Left ventricle myocardium inferior (tissue), 1 donor: ENCODE measurements around the gene MTG2. TPM values are rescaled to one million over a fixed set of nuclear protein-coding genes. Genes with fewer than 3 reads are reported as not detected.
A peak's percentile ranks its signal among the peaks of the same experiment; 100 is the strongest.

Source experiments
- DNase-seq: peaks from one replicate; pipeline ENCODE4 v3.0.0-alpha.2; 2020
- H3K27ac ChIP-seq: fragments of 200-600 bp; replicated peaks from 2 replicates; pipeline ENCODE4 v1.8.0; 2021
- H3K27me3 ChIP-seq: fragments of 200-600 bp; 2 replicates; pipeline ENCODE4 v1.8.0; 2021; ENCODE audit warnings: low read depth
- H3K36me3 ChIP-seq: fragments of 200-600 bp; 2 replicates; pipeline ENCODE4 v1.8.0; 2021
- H3K4me1 ChIP-seq: fragments of 200-600 bp; 2 replicates; pipeline ENCODE4 v1.8.0; 2021
- H3K4me3 ChIP-seq: fragments of 200-600 bp; 2 replicates; pipeline ENCODE4 v1.8.0; 2021; ENCODE audit warnings: mild to moderate bottlenecking, moderate library complexity
- H3K9me3 ChIP-seq: fragments of 200-600 bp; replicated peaks from 2 replicates; pipeline ENCODE4 v1.8.0; 2021
- CTCF ChIP-seq: fragments of 200-600 bp; IDR thresholded peaks from 2 replicates; pipeline ENCODE4 v1.8.0; 2021; ENCODE audit warnings: antibody characterized with exemption, mild to moderate bottlenecking, borderline replicate concordance
- intact Hi-C: fragments of 100-400 bp; cut with micrococcal nuclease; formaldehyde crosslinking; loops from one replicate; pipeline ENCODE4 v1.11.0; 2022
- total RNA-seq: library from RNA; stranded (reverse); fragmentation: NEBNext Ultra II Directional; extraction: Animal tissue kit (Norgen Biotek cat#: 25700); gene quantifications from one replicate; pipeline ENCODE4 v1.2.1, GENCODE V29; 2021
- donor health status: DM: no; HTN: yes; CAD: no; lungs with severe emphysema.

MTG2 gene
- total RNA-seq, 1 donor from 2014 or later, result 25.9 TPM

GRCh38 chr20:62156592-62157386 lies 26.0 kb upstream of the MTG2 start:
- Histone ChIP-seq H3K36me3 (peaks cover 36% of the 10 kb centered on the region), H3K4me1 (peaks cover 18% of the 10 kb centered on the region)
- intact Hi-C loops, result no loop called here

GRCh38 chr20:62157387-62158087 lies 25.3 kb upstream of the MTG2 start:
- TF ChIP-seq CTCF, result no peak
- no peak overlapping the region for H3K27ac ChIP-seq
- no peak overlapping the region for H3K4me3 ChIP-seq
- peaks cover 43% of the 10 kb centered on the region for H3K36me3 ChIP-seq
- intact Hi-C loops, result no loop called here
- H3K27me3 ChIP-seq, result no peaks in the 10 kb centered on the region
- peaks cover 18% of the 10 kb centered on the region for H3K4me1 ChIP-seq
- H3K9me3 ChIP-seq, result no peaks in the 10 kb centered on the region
- no peak for DNase-seq

More at GRCh38 chr20:62156592-62157386, 26.0 kb upstream of the MTG2 start:
- no peak overlapping the region for H3K4me3 ChIP-seq
- H3K27me3 ChIP-seq, result no peaks in the 10 kb centered on the region
- TF ChIP-seq CTCF, result peak; percentile 82
- DNase-seq, result peak; percentile 60
- no peaks in the 10 kb centered on the region for H3K9me3 ChIP-seq
- H3K27ac ChIP-seq, result no peak overlapping the region

DNA sequence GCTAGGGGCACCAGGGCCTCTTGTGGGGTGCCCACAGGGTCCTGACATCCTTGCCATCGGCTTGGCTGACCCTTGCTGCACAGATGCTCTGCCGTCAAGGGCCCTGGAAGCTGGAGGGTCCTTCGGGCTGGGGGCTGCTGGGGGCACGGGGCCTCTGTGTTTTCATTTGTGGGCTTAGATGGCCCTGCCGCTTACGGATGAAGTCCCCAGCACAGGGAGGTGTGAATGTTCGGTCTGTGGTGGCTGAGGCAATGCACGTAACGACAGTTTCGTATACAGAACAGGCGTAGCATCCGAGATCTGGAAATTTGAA lies 24.8 kb upstream of the MTG2 start:
- intact Hi-C loops, result no loop called here
- DNase-seq, result no peak
- Histone ChIP-seq H3K27ac (no peak overlapping the region), H3K36me3 (peaks cover 44% of the 10 kb centered on the region), H3K4me3 (no peak overlapping the region), H3K27me3 (no peaks in the 10 kb centered on the region), H3K9me3 (no peaks in the 10 kb centered on the region), H3K4me1 (peaks cover 18% of the 10 kb centered on the region)
- no peak for TF ChIP-seq CTCF

DNA sequence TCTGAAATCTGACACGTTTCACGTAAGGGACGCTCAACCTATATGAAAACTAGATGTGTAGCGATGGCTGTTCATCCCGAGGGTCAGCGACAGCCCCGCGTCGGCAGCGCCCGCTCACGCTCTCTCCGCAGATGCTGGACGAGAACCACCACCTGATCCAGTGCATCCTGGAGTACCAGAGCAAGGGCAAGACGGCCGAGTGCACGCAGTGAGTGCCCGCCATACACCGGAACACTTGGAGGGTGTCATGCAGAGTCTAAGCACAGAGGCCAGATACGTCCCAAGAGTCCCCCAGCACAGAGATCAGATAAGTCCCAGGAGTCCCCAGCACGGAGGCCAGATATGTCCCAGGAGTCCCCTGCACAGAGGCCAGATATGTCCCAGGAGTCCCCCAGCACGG lies 24.3 kb upstream of the MTG2 start:
- H3K4me3 ChIP-seq, result no peak overlapping the region
- intact Hi-C loops, result no loop called here
- peaks cover 18% of the 10 kb centered on the region for H3K4me1 ChIP-seq
- TF ChIP-seq CTCF, result no peak
- peaks cover 47% of the 10 kb centered on the region for H3K36me3 ChIP-seq
- H3K9me3 ChIP-seq, result no peaks in the 10 kb centered on the region
- no peak for DNase-seq
- no peak overlapping the region for H3K27ac ChIP-seq
- H3K27me3 ChIP-seq, result no peaks in the 10 kb centered on the region

- DNase-seq, result no peak
Observed at GRCh38 chr20:62159052-62159451, 23.8 kb upstream of the MTG2 start.

More at GRCh38 chr20:62159052-62159451, 23.8 kb upstream of the MTG2 start:
- Histone ChIP-seq H3K27ac (no peak overlapping the region), H3K27me3 (no peaks in the 10 kb centered on the region), H3K36me3 (peaks cover 52% of the 10 kb centered on the region), H3K4me1 (peaks cover 18% of the 10 kb centered on the region), H3K9me3 (no peaks in the 10 kb centered on the region), H3K4me3 (no peak overlapping the region)
- no peak for TF ChIP-seq CTCF
- intact Hi-C loops, result no loop called here
